ENCODE measurements around the gene DNAH6. TPM values are rescaled to one million over a fixed set of nuclear protein-coding genes. Genes with fewer than 3 reads are reported as not detected.

Gene DNAH6
- total RNA-seq, 1 donor from 2014 or later: 5.5 TPM

- peak overlapping the region; percentile 71 for H3K27ac Mint-ChIP-seq
- no peaks in the 10 kb centered on the region for H3K4me1 Mint-ChIP-seq (ENCODE audit: low read depth)
- H3K36me3 Mint-ChIP-seq (ENCODE audit: insufficient read depth): peaks cover 2% of the 10 kb centered on the region
- no peak for DNase-seq (ENCODE audit: low spot score, unreplicated experiment)
- no peaks in the 10 kb centered on the region for H3K27me3 Mint-ChIP-seq
- H3K4me3 Mint-ChIP-seq (ENCODE audit: low read depth): no peak overlapping the region
- H3K9me3 Mint-ChIP-seq (ENCODE audit: low read depth): peaks cover 11% of the 10 kb centered on the region
- no peak for TF ChIP-seq CTCF (IDR thresholded peaks at IDR 0.05; ENCODE audit: unreplicated experiment)
Measured at GRCh38 chr2:84833481-84834150, 317.3 kb downstream of the DNAH6 start.

GRCh38 chr2:84836215-84836614 is 319.9 kb downstream of the DNAH6 start:
- peaks cover 2% of the 10 kb centered on the region for H3K4me1 Mint-ChIP-seq (ENCODE audit: low read depth)
- no peak overlapping the region for H3K27ac Mint-ChIP-seq
- H3K9me3 Mint-ChIP-seq (ENCODE audit: low read depth): peaks cover 11% of the 10 kb centered on the region
- H3K27me3 Mint-ChIP-seq: no peaks in the 10 kb centered on the region
- no peak for TF ChIP-seq CTCF (IDR thresholded peaks at IDR 0.05; ENCODE audit: unreplicated experiment)
- DNase-seq (ENCODE audit: low spot score, unreplicated experiment): no peak
- peaks cover 2% of the 10 kb centered on the region for H3K36me3 Mint-ChIP-seq (ENCODE audit: insufficient read depth)
- no peak overlapping the region for H3K4me3 Mint-ChIP-seq (ENCODE audit: low read depth)

GRCh38 chr2:84838434-84839145 is 322.3 kb downstream of the DNAH6 start:
- Mint-ChIP-seq H3K27ac (no peak overlapping the region), H3K4me3 (ENCODE audit: low read depth) (no peak overlapping the region), H3K27me3 (no peaks in the 10 kb centered on the region), H3K4me1 (ENCODE audit: low read depth) (peaks cover 2% of the 10 kb centered on the region), H3K9me3 (ENCODE audit: low read depth) (peaks cover 11% of the 10 kb centered on the region), H3K36me3 (ENCODE audit: insufficient read depth) (peaks cover 2% of the 10 kb centered on the region)
- no peak for DNase-seq (ENCODE audit: low spot score, unreplicated experiment)
- no peak for TF ChIP-seq CTCF (IDR thresholded peaks at IDR 0.05; ENCODE audit: unreplicated experiment)

DNA sequence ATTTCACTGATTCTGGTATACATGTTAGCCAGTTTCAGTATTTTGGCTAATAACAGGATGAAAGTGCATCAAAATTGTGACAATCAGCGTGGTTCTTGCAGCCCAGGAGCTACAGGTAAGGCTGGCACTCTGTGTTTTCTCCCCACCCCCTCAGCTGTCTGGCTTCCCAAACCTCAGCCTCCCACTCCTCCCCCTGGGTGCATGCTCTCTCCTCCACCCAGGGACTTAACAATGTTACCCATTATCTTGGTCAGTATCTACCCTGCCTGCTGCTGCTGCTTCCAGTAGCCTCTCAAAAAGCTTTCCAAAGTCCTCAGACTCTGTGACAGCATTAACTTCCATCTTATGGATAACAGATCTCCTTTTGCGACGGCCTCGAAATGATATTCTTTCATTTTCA is 323.6 kb downstream of the DNAH6 start:
- H3K9me3 Mint-ChIP-seq (ENCODE audit: low read depth): peaks cover 11% of the 10 kb centered on the region
- peaks cover 2% of the 10 kb centered on the region for H3K36me3 Mint-ChIP-seq (ENCODE audit: insufficient read depth)
- H3K27me3 Mint-ChIP-seq: peaks cover 3% of the 10 kb centered on the region
- peaks cover 2% of the 10 kb centered on the region for H3K4me1 Mint-ChIP-seq (ENCODE audit: low read depth)
- no peak overlapping the region for H3K4me3 Mint-ChIP-seq (ENCODE audit: low read depth)
- no peak for DNase-seq (ENCODE audit: low spot score, unreplicated experiment)
- TF ChIP-seq CTCF (IDR thresholded peaks at IDR 0.05; ENCODE audit: unreplicated experiment): no peak
- no peak overlapping the region for H3K27ac Mint-ChIP-seq

DNA sequence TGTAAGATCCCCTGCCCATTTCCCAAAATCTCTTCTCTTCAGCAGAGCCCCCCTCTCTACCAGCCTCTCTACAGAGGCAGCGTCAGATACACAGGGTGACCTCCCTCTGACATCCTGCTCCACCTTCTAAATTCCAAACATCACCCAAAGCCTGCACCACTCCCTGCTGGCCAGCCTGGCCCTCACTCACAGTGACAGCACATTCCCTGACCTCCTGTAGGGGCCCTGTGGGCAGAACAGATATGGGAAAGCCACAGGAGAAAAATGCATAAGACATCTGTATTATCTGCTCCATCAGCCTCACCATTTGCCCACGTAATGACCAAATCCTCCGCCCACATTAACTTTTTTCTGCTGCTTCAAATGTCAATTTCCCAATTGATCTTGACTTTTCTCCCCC is 324.0 kb downstream of the DNAH6 start:
- Mint-ChIP-seq H3K4me3 (ENCODE audit: low read depth) (no peak overlapping the region), H3K27me3 (peaks cover 3% of the 10 kb centered on the region), H3K27ac (no peak overlapping the region), H3K4me1 (ENCODE audit: low read depth) (peaks cover 2% of the 10 kb centered on the region), H3K9me3 (ENCODE audit: low read depth) (peaks cover 11% of the 10 kb centered on the region), H3K36me3 (ENCODE audit: insufficient read depth) (peaks cover 2% of the 10 kb centered on the region)
- DNase-seq (ENCODE audit: low spot score, unreplicated experiment): no peak
- peak; percentile 7 for TF ChIP-seq CTCF (IDR thresholded peaks at IDR 0.05; ENCODE audit: unreplicated experiment)
